ENCODE data around the gene SMAP2.

Gene SMAP2

DNA sequence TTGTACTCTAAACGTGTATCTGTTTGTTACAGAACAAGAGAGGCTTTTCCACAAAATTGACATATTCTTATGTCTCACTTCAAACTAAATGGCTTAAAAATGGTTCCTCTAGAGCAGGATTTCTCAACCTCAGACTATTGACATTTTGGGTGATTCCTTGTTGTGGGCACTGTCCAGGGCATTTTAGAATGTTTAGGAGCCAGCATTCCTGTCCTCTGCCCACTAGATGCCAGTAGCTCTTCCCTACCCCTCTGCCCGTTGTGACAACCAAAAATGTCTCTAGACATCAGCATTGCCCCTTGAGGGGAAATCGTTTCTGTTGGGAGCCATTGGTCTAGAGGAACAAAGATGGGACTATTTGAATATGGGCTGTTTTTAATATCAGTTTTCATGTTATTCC lies 17.3 kb downstream of the SMAP2 start:
- H3K36me3 ChIP-seq (ENCODE audit: insufficient read depth, low read length), result no peaks in the 10 kb centered on the region
- H3K9me3 ChIP-seq (ENCODE audit: control insufficient read depth, insufficient read depth, low read length), result no peaks in the 10 kb centered on the region
- no peak overlapping the region for H3K9ac ChIP-seq (ENCODE audit: low read depth, low read length)
- H3K4me1 ChIP-seq (ENCODE audit: insufficient read depth, low read length), result peaks cover 4% of the 10 kb centered on the region; the same call in 1 of the 2 replicates

DNA sequence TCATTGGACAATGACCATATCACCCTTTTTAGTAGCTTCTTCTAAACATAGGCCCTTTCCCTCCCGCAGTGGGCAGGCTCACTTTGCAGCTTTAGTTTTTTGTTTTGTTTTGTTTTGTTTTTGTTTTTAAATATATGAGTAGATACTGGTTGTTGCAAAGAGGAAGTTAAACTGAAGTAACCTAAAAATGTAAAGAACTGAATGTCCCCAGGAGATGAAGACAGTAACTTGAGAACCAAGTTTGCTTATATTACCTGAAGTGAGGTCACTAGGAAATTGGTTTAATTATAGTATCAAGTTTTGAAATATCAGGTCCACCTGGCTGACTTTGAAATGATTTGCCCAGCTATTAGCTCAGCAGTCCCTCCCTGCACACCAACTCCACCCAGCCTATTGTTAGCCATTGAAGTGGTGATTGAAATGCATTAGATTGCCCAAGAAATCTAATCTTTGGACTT lies 18.2 kb downstream of the SMAP2 start:
- peaks cover 4% of the 10 kb centered on the region; the same call in 1 of the 2 replicates for H3K4me1 ChIP-seq (ENCODE audit: insufficient read depth, low read length)
- H3K9me3 ChIP-seq (ENCODE audit: control insufficient read depth, insufficient read depth, low read length), result no peaks in the 10 kb centered on the region
- H3K36me3 ChIP-seq (ENCODE audit: insufficient read depth, low read length), result no peaks in the 10 kb centered on the region
- H3K9ac ChIP-seq (ENCODE audit: low read depth, low read length), result no peak overlapping the region

DNA sequence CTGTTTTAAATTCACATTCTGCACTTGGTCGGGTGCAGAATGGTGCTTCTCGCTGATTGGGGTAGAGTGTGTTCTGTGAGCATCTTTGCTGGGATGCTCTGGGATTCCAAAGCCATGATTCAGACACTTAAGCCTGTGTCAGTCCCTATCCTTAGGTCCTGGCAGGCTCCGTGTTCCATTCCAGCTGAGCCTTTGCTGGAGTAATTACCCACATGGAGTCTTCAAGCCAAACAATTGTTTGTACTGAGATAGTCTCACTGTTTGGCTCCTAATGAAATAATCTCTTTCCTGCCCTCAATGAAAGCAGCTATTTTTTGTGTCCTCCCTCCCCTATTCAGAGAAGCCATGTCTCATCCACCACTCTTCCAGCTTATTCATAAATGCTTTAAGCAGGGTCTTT lies 18.7 kb downstream of the SMAP2 start:
- Histone ChIP-seq H3K36me3 (ENCODE audit: insufficient read depth, low read length) (no peaks in the 10 kb centered on the region), H3K9ac (ENCODE audit: low read depth, low read length) (no peak overlapping the region), H3K9me3 (ENCODE audit: control insufficient read depth, insufficient read depth, low read length) (no peaks in the 10 kb centered on the region), H3K4me1 (ENCODE audit: insufficient read depth, low read length) (peaks cover 4% of the 10 kb centered on the region; the same call in 1 of the 2 replicates)

DNA sequence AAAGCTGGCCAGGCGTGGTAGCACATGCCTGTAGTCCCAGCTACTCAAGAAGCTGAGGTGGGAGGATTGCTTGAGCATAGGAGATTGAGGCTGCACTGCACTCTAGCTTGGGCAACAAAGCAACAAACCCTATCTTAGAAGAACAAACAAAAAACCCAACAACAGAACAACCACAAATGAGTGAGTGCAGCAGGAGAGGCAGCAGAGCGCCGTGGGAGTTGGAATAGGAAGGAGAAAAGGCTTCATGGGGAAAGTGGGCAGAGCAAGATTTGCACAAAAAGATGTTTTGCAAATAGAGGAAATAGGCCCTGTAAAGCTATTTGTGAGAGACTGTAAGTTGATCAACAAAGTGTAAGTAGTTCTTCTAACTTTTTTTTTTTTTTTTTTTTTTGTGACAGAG lies 19.6 kb downstream of the SMAP2 start:
- peaks cover 4% of the 10 kb centered on the region; the same call in 1 of the 2 replicates for H3K4me1 ChIP-seq (ENCODE audit: insufficient read depth, low read length)
- H3K36me3 ChIP-seq (ENCODE audit: insufficient read depth, low read length), result no peaks in the 10 kb centered on the region
- H3K9ac ChIP-seq (ENCODE audit: low read depth, low read length), result no peak overlapping the region
- H3K9me3 ChIP-seq (ENCODE audit: control insufficient read depth, insufficient read depth, low read length), result no peaks in the 10 kb centered on the region

DNA sequence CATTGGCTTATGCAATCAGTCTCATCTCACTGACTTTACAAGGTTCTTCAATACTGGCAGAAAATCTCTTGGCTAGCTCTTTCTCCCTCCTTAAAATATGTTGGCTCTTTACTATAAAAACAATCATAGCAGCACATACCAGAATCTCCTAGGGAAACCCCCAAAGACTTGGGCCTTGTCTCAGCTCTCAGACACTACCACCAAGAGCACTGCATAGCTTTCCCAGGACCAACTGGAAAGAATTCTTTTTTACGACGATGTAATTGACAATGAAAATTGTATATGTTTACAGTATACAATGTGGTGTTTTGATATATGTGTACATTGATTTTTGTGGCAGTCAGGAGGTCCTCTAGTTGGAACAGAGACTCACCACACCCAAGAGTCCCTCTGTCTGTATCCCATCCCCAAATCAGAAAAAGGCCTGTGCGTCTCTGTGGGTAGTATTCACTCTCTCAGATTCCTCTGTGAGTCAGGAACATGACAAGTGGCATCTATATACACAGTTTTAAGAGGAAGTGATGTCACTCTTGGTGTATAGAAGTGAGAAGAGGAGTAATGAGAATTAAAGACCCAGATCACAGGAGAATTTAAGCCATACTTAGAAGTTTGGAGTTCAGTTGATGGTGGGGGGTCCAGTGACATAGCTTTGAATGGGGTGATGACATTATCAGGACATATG lies 21.1 kb downstream of the SMAP2 start:
- Histone ChIP-seq H3K9me3 (ENCODE audit: control insufficient read depth, insufficient read depth, low read length) (no peaks in the 10 kb centered on the region), H3K9ac (ENCODE audit: low read depth, low read length) (no peak overlapping the region), H3K36me3 (ENCODE audit: insufficient read depth, low read length) (no peaks in the 10 kb centered on the region), H3K4me1 (ENCODE audit: insufficient read depth, low read length) (no peaks in the 10 kb centered on the region; the same call in 1 of the 2 replicates)

DNA sequence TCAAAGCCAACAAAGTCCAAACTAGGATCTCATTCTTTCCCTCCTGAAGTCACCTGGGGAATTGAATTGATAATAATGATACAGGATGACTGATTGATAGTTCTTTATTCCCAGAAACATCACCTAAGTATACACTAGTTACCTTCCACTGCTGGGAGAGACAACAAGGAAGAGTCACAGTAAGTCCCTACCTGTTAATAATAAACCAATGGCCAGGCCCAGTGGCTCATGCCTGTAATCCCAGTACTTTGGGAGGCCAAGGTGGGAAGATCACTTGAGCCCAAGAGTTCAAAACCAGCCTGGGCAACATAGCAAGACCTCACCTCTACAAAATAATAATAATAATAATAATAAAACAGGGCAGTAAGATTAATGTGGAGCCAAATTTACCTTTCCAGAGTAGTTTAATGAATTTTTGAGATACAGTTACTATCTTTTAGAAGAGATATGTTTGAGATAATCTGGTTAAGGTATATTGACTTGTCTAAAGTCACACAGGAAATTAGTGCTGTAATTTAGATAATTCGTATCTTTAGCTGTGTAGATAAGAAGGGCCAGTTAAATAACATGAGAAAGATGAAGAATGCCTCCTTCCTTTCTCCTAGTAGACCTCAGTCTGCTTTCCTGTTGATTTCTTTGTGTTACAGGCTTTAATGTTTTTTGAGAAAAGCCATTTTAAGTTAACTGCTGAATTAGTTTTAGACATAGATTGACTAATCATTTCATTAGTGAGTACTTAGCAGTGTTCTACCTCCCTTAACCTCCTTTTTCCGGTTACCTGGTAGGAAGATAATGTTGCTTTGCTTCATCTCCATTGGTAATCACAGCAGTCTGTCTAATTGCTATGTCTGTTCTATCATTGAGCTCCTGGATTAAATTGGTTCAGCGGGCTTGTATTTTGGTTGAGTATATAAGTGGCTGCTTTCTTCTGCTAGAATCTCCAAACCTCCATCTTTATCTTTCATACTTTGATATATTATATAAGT lies 22.0 kb downstream of the SMAP2 start:
- no peaks in the 10 kb centered on the region for H3K36me3 ChIP-seq (ENCODE audit: insufficient read depth, low read length)
- no peak overlapping the region for H3K9ac ChIP-seq (ENCODE audit: low read depth, low read length)
- no peaks in the 10 kb centered on the region for H3K4me1 ChIP-seq (ENCODE audit: insufficient read depth, low read length)
- H3K9me3 ChIP-seq (ENCODE audit: control insufficient read depth, insufficient read depth, low read length), result no peaks in the 10 kb centered on the region

DNA sequence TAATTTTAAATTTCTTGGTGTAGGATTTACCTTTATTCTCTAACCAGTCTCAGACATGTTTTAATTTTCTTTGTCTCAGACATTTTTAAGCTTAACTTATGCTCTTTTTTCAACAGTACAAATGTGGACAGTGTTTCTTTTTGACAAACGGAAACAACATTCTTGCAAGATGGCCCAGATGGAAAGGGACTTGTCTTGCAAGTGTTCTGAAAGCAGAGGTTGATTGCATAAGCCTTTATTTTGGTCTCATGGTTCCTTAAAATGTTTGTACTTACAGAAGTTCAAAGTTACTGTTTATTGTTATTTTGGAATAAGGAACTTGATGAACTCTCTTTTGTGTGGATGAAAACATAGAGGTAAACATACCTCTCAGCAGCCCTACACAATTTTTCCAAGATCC lies 22.9 kb downstream of the SMAP2 start:
- no peaks in the 10 kb centered on the region for H3K9me3 ChIP-seq (ENCODE audit: control insufficient read depth, insufficient read depth, low read length)
- no peak overlapping the region for H3K9ac ChIP-seq (ENCODE audit: low read depth, low read length)
- H3K4me1 ChIP-seq (ENCODE audit: insufficient read depth, low read length), result no peaks in the 10 kb centered on the region
- H3K36me3 ChIP-seq (ENCODE audit: insufficient read depth, low read length), result no peaks in the 10 kb centered on the region

DNA sequence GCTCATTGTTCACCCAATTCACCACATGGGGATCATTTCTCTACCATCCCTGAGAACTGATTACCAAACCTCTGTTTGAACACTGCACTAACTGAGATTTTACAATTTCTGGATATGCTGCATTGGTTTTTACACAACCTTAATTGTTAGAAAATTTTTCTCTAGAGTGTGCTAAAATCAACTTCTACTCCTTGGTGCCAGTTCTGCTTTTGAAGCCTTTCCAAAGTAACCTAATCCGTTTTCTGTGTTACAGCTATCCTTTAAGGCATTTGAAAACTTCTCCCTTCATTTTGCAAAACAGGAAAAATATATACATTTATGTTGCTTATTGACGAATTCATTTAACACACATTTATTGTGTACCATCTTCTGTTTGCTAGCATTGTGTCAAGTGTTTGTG lies 23.7 kb downstream of the SMAP2 start:
- Histone ChIP-seq H3K36me3 (ENCODE audit: insufficient read depth, low read length) (no peaks in the 10 kb centered on the region), H3K9ac (ENCODE audit: low read depth, low read length) (no peak overlapping the region), H3K4me1 (ENCODE audit: insufficient read depth, low read length) (no peaks in the 10 kb centered on the region), H3K9me3 (ENCODE audit: control insufficient read depth, insufficient read depth, low read length) (no peaks in the 10 kb centered on the region)

DNA sequence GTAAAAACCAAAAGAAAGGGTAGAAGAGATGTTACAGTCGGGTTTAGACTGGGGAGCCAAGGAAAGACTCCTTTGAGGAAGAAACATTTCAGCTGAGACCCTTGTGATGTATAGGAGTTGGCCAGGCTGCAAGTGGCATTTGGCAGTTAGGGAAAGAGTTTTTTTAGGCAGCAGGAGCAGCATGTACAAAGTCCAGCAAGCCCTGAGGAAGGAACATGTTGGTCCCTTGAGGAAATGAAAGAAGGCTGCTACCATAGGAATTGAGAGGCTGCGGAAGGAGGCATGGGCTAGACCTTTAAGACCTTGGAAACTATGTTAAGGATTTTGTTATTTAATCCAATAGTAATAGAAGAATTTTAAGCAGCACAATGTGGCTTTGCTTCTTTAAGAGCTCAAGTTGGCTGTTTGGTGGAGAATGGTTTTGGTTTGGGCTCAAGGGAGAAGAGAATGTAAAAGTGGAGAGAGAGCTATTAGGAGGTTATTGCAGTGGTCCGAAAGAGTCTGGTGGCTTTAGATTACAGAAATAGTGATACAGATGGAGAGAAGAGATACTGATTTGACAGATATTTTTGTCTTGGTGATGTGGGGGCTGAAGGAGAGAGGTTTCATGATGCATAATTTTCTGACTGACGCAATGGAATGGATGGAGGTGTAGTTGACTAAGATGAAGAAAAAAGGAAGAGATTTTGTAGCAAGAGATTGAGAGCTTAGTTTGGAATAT lies 26.6 kb downstream of the SMAP2 start:
- H3K36me3 ChIP-seq (ENCODE audit: insufficient read depth, low read length), result no peaks in the 10 kb centered on the region
- no peaks in the 10 kb centered on the region for H3K9me3 ChIP-seq (ENCODE audit: control insufficient read depth, insufficient read depth, low read length)
- H3K9ac ChIP-seq (ENCODE audit: low read depth, low read length), result no peak overlapping the region
- H3K4me1 ChIP-seq (ENCODE audit: insufficient read depth, low read length), result no peaks in the 10 kb centered on the region

DNA sequence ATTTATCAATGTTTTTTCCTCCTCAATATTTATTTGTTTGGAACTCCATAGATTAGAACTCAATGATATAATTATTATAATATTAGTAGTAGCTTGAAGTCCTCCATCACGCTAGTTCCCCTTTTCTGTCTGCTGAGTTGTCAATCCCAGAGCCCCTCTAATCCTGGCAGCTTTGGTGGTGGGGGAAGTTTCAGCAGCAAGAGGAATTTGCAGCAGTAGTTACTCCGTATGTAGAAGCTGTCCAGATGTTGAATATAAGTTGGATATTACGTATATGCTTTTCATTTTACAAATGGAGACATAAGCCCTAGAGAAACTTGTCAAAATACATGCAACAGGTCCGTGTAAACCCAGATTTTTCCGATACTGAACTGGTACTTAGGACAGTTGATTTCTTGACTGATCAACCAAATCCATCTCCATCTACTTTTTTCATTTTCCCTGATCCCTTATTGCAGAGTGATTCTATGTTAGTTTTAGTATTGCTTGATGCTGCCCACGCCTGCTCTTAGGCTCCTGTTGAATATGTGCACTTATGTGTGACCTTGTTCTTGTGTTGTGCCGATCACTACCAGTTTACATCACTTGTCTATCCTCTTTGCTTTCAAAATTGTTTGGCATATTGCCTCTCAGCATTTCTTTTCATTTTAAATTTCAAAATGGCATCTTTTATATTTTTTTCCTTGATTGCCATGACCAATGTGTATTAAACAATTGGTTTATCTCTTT lies 28.1 kb downstream of the SMAP2 start:
- no peaks in the 10 kb centered on the region for H3K9me3 ChIP-seq (ENCODE audit: control insufficient read depth, insufficient read depth, low read length)
- H3K9ac ChIP-seq (ENCODE audit: low read depth, low read length), result no peak overlapping the region
- no peaks in the 10 kb centered on the region for H3K36me3 ChIP-seq (ENCODE audit: insufficient read depth, low read length)
- no peaks in the 10 kb centered on the region for H3K4me1 ChIP-seq (ENCODE audit: insufficient read depth, low read length)

DNA sequence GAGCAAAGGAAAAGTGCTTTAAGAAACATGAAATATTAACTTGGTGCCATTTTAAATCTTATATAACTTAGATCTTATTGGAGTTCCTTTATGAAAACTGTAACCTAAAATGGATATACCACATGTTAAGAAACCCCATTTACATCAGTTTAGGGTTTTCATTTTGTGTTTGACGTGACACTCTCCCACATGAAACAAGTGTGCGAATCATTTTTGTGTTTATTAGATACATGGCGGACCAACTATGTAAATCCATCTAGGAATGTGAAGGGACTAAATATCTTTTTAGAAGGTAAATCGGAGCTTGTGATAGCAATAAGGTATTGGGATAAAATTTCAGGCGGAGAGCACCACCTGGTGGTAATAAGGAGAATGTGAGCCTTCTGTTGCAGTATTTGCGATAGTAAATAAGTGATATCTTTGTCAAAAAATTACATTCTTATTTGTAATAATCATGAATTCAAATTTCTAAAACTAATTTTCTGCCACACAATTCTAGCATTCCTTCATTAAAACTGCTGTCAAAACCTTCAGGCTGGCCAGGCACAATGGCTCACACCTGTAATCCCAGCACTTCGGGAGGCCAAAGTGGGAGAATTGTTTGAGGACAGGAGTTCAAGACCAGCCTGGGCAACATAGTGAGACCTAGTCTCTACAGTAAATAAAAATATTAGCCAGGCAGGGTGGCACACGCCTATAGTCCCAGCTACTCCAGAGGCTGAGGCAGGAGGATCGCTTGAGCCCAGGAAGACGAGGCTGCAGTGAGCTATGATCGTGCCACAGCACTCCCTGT lies 31.3 kb downstream of the SMAP2 start:
- peaks cover 8% of the 10 kb centered on the region; the same call in 1 of the 2 replicates for H3K4me1 ChIP-seq (ENCODE audit: insufficient read depth, low read length)
- H3K36me3 ChIP-seq (ENCODE audit: insufficient read depth, low read length), result no peaks in the 10 kb centered on the region
- H3K9ac ChIP-seq (ENCODE audit: low read depth, low read length), result no peak overlapping the region
- no peaks in the 10 kb centered on the region for H3K9me3 ChIP-seq (ENCODE audit: control insufficient read depth, insufficient read depth, low read length)

DNA sequence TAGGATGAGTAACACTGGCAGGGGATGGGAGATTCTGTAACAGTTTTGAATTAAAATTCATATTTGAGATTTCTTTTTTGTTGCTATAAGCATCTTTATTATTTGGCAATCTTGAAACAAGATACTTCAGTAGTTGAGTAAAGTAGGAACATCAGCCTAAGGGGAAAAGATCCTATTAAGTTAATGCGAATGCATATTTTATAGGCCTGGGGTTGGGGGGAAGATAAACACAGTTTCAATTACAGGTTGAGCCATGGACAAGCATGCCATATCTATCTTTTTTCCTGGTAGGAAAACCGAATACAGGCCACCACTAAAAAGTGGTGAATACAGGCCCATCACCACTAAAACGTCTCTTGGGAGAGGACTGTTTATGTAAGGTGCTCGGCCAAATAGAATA lies 32.3 kb downstream of the SMAP2 start:
- Histone ChIP-seq H3K4me1 (ENCODE audit: insufficient read depth, low read length) (peaks cover 8% of the 10 kb centered on the region; the same call in 1 of the 2 replicates), H3K9ac (ENCODE audit: low read depth, low read length) (no peak overlapping the region), H3K36me3 (ENCODE audit: insufficient read depth, low read length) (no peaks in the 10 kb centered on the region), H3K9me3 (ENCODE audit: control insufficient read depth, insufficient read depth, low read length) (no peaks in the 10 kb centered on the region)

DNA sequence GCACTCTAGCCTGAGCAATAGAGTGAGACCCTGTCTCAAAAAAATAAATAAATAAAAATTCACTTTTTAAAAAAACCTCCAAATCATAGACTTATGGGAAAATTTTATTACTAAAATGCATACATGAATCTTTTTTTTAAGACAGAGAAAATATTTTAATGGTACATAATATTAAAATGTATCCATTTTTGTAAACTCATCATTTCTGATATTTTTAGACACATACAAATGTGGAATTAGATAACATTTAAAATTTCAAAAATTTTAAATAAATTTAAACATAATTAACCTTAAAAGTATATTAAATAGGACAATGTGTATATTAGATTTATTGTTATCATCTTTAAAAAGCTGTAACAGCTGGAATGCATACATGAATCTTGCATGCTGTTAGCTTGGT lies 33.9 kb downstream of the SMAP2 start:
- Histone ChIP-seq H3K9ac (ENCODE audit: low read depth, low read length) (no peak overlapping the region), H3K9me3 (ENCODE audit: control insufficient read depth, insufficient read depth, low read length) (no peaks in the 10 kb centered on the region), H3K4me1 (ENCODE audit: insufficient read depth, low read length) (peaks cover 8% of the 10 kb centered on the region; the same call in 1 of the 2 replicates), H3K36me3 (ENCODE audit: insufficient read depth, low read length) (no peaks in the 10 kb centered on the region)
